Esophagus (tissue), 2 donors: Measurements from ENCODE around the gene ATOH7. TPM values are rescaled to one million over a fixed set of nuclear protein-coding genes. Genes with fewer than 3 reads are reported as not detected.
"Not testable (repeated sequence)": the region's sequence is repeated elsewhere in the genome, so short reads cannot be mapped to it uniquely, and the experiment has no call there.

ENCODE experiments used
- H3K27ac ChIP-seq, 2 donors: one replicate each; pipeline ENCODE4 v1.5.1; 2013; ENCODE audit warnings: low read depth in 2 of 2, mild to moderate bottlenecking in 2 of 2, inconsistent platforms in 1 of 2, low read length in 1 of 2, moderate library complexity in 1 of 2
- H3K27me3 ChIP-seq, 2 donors: one replicate each; pipeline ENCODE4 v1.6.1; 2013; ENCODE audit warnings: low read length in 2 of 2, control low read depth in 1 of 2, mild to moderate bottlenecking in 1 of 2; ENCODE audit not compliant: insufficient read depth in 2 of 2, control insufficient read depth in 1 of 2
- H3K36me3 ChIP-seq, 2 donors: one replicate each; pipeline ENCODE4 v1.6.1; 2013; ENCODE audit warnings: low read length in 1 of 2; ENCODE audit not compliant: control insufficient read depth in 2 of 2, insufficient read depth in 2 of 2
- H3K4me1 ChIP-seq, 2 donors: one replicate each; pipeline ENCODE4 v1.6.1; 2013; ENCODE audit warnings: low read length in 1 of 2; ENCODE audit not compliant: control insufficient read depth in 2 of 2, insufficient read depth in 2 of 2
- H3K4me3 ChIP-seq, 2 donors: one replicate each; pipeline ENCODE4 v1.5.1; 2013; ENCODE audit warnings: low read length in 2 of 2, mild to moderate bottlenecking in 2 of 2, low read depth in 1 of 2, moderate library complexity in 1 of 2
- H3K9me3 ChIP-seq, 2 donors: one replicate each; pipeline ENCODE4 v1.6.1; 2013; ENCODE audit warnings: mild to moderate bottlenecking in 2 of 2, low read depth in 1 of 2, low read length in 1 of 2, moderate library complexity in 1 of 2; ENCODE audit not compliant: control insufficient read depth in 2 of 2, insufficient read depth in 1 of 2
- WGBS, 2 donors: extraction: QIAGEN DNeasy Blood & Tissue Kit; methylation state at CpG; one replicate each; pipeline ENCODE4 v1.1.7; 2013; 5-methylcytosine and 5-hydroxymethylcytosine counted together
- polyA plus RNA-seq, 2 donors: library from polyadenylated mRNA; stranded (reverse); fragments of 200-250 nt; gene quantifications; one replicate each; pipeline ENCODE4 v1.2.3, GENCODE V29; 2013
- donor health status: healthy with polysubstance abuse.
- donor health status: Bipolar disorder and iron deficiency.

ATOH7 gene
- polyA plus RNA-seq, 2 donors, result 0.02 TPM; not detected in 1

- no peaks in the 10 kb centered on the region for H3K36me3 ChIP-seq
- no peaks in the 10 kb centered on the region for H3K27me3 ChIP-seq
- no peaks in the 10 kb centered on the region for H3K4me1 ChIP-seq
- H3K4me3 ChIP-seq, result no peak overlapping the region
- H3K9me3 ChIP-seq, result no peaks in the 10 kb centered on the region
- no peak overlapping the region for H3K27ac ChIP-seq
- WGBS, 2 donors, result 66 to 72% methylated on average over 2 of the region's 2 CpGs
Observed at GRCh38 chr10:68222391-68222790, 9.5 kb downstream of the ATOH7 start.

- Histone ChIP-seq H3K27me3 (no peaks in the 10 kb centered on the region), H3K27ac (no peak overlapping the region), H3K36me3 (no peaks in the 10 kb centered on the region), H3K4me1 (no peaks in the 10 kb centered on the region), H3K9me3 (no peaks in the 10 kb centered on the region), H3K4me3 (no peak overlapping the region)
Observed at GRCh38 chr10:68221196-68221595, 10.7 kb downstream of the ATOH7 start.

- Histone ChIP-seq H3K27me3 (no peaks in the 10 kb centered on the region), H3K27ac (no peak overlapping the region), H3K9me3 (no peaks in the 10 kb centered on the region), H3K4me1 (no peaks in the 10 kb centered on the region), H3K4me3 (no peak overlapping the region), H3K36me3 (no peaks in the 10 kb centered on the region)
- WGBS, 2 donors, result 78 to 81% methylated on average over 4 of the region's 4 CpGs
Observed at GRCh38 chr10:68218786-68219185, 13.1 kb downstream of the ATOH7 start.

GRCh38 chr10:68212721-68213352, 19.1 kb downstream of the ATOH7 start:
- WGBS, 2 donors, result 50 to 53% methylated on average over 8 of the region's 8 CpGs
- H3K4me1 ChIP-seq, result no peaks in the 10 kb centered on the region
- no peak overlapping the region for H3K27ac ChIP-seq
- H3K27me3 ChIP-seq, result no peaks in the 10 kb centered on the region
- H3K4me3 ChIP-seq, result no peak overlapping the region
- no peaks in the 10 kb centered on the region for H3K36me3 ChIP-seq
- H3K9me3 ChIP-seq, result no peaks in the 10 kb centered on the region

GRCh38 chr10:68211669-68212068, 20.2 kb downstream of the ATOH7 start:
- H3K36me3 ChIP-seq, result no peaks in the 10 kb centered on the region
- WGBS, 2 donors, result 86 to 89% methylated on average over 1 of the region's 1 CpG
- no peaks in the 10 kb centered on the region for H3K9me3 ChIP-seq
- H3K4me3 ChIP-seq, result no peak overlapping the region
- no peaks in the 10 kb centered on the region for H3K27me3 ChIP-seq
- no peaks in the 10 kb centered on the region for H3K4me1 ChIP-seq
- no peak overlapping the region for H3K27ac ChIP-seq

GRCh38 chr10:68208424-68209042, 23.4 kb downstream of the ATOH7 start:
- H3K27me3 ChIP-seq, result no peaks in the 10 kb centered on the region
- H3K36me3 ChIP-seq, result no peaks in the 10 kb centered on the region
- WGBS, 2 donors, result 60 to 62% methylated on average over 10 of the region's 10 CpGs
- H3K4me3 ChIP-seq, result no peak overlapping the region
- no peak overlapping the region for H3K27ac ChIP-seq
- H3K9me3 ChIP-seq, result no peaks in the 10 kb centered on the region
- no peaks in the 10 kb centered on the region for H3K4me1 ChIP-seq

GRCh38 chr10:68202960-68203353, 29.0 kb downstream of the ATOH7 start:
- no peaks in the 10 kb centered on the region for H3K9me3 ChIP-seq
- WGBS, 2 donors, result 35 to 37% methylated on average over 5 of the region's 5 CpGs
- no peaks in the 10 kb centered on the region for H3K4me1 ChIP-seq

GRCh38 chr10:68196701-68197100, 35.2 kb downstream of the ATOH7 start:
- WGBS, 2 donors, result 33 to 49% methylated on average over 3 of the region's 3 CpGs
- Histone ChIP-seq H3K27ac (no peak overlapping the region), H3K36me3 (no peaks in the 10 kb centered on the region), H3K27me3 (peaks cover 0 to 3% of the 10 kb centered on the region in 2 donors), H3K4me3 (no peak overlapping the region), H3K4me1 (no peaks in the 10 kb centered on the region), H3K9me3 (no peaks in the 10 kb centered on the region)

More at GRCh38 chr10:68202960-68203353, 29.0 kb downstream of the ATOH7 start:
- Histone ChIP-seq H3K27ac (no peak overlapping the region), H3K27me3 (peaks cover 0 to 3% of the 10 kb centered on the region in 2 donors), H3K36me3 (no peaks in the 10 kb centered on the region), H3K4me3 (no peak overlapping the region)

GRCh38 chr10:68195776-68196175, 36.1 kb downstream of the ATOH7 start:
- H3K36me3 ChIP-seq, H3K27me3 ChIP-seq, H3K27ac ChIP-seq, H3K4me1 ChIP-seq, H3K4me3 ChIP-seq, H3K9me3 ChIP-seq: not testable (repeated sequence)
- WGBS, 2 donors, result 83 to 95% methylated on average over 2 of the region's 2 CpGs

- Histone ChIP-seq H3K4me1 (no peaks in the 10 kb centered on the region), H3K36me3 (no peaks in the 10 kb centered on the region), H3K27me3 (no peaks in the 10 kb centered on the region), H3K9me3 (no peaks in the 10 kb centered on the region), H3K27ac (no peak overlapping the region), H3K4me3 (no peak overlapping the region)
- WGBS, 2 donors, result 79 to 86% methylated on average over 6 of the region's 6 CpGs
Observed at GRCh38 chr10:68194290-68194689, 37.6 kb downstream of the ATOH7 start.
